Suppressor macrophage (primary cell): ENCODE measurements around the gene SMURF1.
"Not testable (repeated sequence)": the region's sequence is repeated elsewhere in the genome, so short reads cannot be mapped to it uniquely, and the experiment has no call there.

Source experiments
- DNase-seq, 4 experiments: peaks; one replicate each; pipeline ENCODE4 v3.0.0-alpha.2; 2020 to 2022

Gene SMURF1

DNA sequence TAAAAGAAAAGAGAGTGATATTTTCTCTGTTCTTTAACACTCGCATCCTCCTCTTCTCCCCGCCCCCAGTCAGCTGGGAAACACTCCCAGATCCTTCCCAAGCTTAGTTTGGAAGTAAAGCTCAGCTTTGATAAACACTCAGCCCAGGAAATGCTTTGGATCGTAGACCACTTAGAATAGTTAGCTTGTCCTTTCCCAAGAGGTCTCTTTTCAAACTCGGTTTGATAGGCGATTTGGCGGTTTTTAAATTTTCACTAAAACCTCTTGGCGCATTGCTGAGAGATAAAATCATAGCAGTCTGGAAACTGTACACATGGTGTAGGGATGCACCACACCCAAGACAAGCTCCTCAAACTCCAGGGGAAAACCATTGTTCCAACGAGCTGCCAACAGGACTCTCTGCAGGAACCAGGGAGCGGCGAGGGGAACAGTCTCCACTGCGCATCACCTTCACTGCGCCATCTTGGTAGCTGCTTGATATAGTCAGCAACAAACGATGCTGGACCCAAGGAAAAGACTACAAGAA, 22.3 kb downstream of the SMURF1 start:
- no peak for DNase-seq

DNA sequence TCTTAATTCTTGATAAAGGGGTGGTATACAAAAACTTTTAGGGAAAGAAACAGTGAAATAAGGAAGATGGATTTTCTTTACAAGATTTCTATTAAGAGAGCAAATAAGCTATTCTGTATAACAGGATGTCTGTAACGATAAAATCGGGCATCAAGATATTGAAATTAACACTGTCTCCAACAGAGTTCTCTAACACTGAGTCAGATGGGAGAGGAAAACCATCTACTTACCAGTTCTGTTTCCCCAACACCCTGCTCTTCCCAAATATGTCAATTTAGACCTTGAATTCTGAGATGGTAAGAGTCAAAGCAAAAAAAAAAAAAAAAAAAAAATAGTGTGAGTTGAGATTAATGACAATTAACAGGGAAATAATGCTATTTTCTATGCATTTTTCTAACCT, 23.0 kb downstream of the SMURF1 start:
- no peak for DNase-seq

GRCh38 chr7:99120501-99120900, 23.4 kb downstream of the SMURF1 start:
- peak; percentile 54 to 92 (median 82) for DNase-seq

- DNase-seq: no peak
These were observed 25.8 kb downstream of the SMURF1 start for GRCh38 chr7:99118077-99118476.

GRCh38 chr7:99116144-99116543, 27.8 kb downstream of the SMURF1 start:
- peak in 2 of 4 experiments; percentile 49 to 55 for DNase-seq

DNA sequence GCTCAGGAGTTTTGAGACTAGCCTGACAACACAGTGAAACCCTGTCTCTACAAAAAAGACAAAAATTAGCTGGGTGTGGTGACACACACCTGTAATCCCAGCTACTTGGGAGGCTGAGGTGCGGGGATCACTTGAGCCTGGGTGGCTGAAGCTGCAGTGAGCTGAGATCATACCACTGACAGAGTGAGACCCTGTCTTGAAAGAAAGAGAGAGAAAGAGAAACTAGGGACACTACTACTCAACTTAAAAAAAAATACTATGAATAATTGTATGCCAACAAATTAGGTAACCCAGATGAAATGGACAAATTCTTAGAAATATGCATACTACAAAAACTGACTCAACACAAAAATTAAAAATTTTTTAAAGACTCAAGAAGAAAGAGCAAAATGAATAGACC, 28.5 kb downstream of the SMURF1 start:
- DNase-seq: no peak

GRCh38 chr7:99112979-99113378, 30.9 kb downstream of the SMURF1 start:
- no peak for DNase-seq

GRCh38 chr7:99112097-99112496, 31.8 kb downstream of the SMURF1 start:
- no peak for DNase-seq

DNA sequence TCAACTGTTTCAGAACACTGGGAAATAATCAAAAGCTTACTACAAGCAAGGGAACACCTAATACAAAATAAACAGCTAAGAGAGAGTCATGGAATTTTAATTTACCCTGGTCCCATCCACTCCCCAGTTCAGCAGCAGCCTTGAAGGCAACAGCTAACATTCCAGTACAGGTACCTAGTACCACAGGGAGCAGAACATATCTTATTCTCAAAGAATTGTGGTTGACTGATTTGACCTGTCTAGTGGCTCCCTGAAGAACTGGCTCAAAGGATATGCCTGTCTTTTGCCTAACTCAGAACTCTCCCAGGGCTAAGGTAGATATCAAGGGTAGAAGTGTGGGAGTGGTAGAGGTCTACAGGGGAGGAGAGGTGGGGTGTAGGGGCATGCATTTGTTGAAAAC, 32.3 kb downstream of the SMURF1 start:
- no peak for DNase-seq

GRCh38 chr7:99109108-99110051, 34.5 kb downstream of the SMURF1 start:
- peak in 1 of 4 experiments; percentile 12 for DNase-seq

DNA sequence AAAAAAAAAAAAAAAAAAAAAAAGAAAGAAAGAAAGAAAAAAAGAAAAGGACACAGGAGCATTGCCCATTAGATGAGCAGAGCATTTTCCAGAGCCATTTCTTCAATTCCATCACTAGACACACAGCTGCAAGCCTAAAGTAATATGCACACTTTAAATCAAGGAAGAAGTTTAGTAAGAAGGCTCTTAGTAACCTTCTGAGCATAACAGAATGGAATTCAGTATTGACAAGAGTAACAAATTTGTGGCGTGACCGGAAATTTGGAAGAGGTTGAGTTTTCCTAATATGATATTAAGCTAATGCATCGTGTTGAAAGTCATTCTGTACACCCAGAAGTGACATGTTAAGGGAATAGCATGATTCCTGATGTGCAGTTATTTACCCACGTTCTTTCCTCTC, 35.3 kb downstream of the SMURF1 start:
- DNase-seq: no peak

- no peak for DNase-seq
These were observed 37.1 kb downstream of the SMURF1 start for GRCh38 chr7:99106821-99107241.

GRCh38 chr7:99106411-99106810, 37.5 kb downstream of the SMURF1 start:
- no peak for DNase-seq

DNA sequence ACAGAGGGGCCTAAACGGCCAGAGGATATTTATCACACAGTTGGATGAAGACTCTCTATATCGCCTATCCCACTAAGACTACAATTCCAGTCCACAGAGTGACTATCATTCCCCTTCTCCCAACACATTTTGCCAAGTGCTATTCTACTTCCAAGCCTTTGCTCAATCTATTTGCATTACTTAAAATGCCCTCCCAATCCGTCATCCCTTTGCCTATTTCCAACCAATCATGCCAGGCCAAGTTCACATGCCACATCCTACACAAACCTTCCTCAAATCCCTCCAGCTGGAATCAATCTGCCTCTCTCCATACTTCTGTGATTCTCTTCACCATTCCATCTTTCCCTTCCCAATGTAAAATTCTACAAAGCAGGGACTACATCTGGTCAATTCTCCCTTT, 38.2 kb downstream of the SMURF1 start:
- no peak for DNase-seq

- DNase-seq: no peak
These were observed 39.3 kb downstream of the SMURF1 start for GRCh38 chr7:99104631-99105030.

DNA sequence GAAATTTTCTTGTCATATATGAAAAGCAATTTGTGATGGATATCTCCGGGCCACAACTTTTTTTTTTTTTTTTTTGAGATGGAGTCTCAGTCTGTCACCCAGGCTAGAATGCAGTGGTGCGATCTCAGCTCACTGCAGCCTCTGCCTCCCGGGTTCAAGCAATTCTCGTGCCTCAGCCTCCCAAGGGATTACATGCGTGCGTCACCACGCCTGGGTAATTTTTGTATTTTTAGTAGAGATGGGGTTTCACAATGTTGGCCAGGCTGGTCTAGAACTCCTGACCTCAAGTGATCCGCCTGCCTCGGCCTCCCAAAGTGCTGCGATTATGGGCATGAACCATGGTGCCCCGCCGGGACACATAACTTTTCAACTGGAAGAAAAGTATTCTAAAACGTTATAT, 40.1 kb downstream of the SMURF1 start:
- not testable (repeated sequence) for DNase-seq

DNA sequence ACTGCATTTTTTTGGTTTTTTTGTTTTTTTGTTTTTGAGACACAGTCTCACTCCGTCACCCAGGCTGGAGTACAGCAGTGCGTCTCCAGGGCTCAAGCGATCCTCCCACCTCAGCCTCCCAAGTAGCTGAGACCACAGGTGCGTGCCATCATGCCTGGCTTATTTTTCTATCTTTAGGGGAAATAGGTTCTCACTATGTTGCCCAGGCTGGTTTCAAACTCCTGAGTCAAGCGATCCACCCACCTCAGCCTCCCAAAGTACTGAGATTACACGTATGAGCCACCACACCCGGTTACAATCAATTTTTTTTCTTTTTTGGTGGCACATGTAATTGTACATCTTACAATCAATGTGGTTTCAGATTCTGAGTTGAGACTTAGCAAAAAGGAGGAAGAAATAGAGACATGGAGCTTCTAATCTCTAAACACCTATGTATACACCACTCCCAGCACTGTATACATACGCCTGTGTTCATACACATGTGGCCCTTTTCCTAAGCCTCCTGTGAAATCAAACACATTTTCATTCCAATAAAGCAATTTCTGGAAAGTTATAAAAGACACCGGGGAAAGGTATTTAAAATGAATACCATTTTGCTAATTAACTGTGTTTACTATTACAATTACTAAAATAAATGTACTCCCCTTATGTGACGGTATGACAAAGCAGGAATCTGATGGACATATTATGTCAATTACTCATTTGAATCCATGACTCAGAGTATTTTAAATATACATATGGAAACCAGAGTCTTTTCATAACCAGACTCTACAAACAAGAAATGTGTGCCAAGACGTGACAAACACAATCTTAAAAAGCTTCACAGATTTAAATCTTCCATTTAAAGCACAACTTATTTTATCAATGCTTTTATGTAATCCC, 40.9 kb downstream of the SMURF1 start:
- no peak for DNase-seq

DNA sequence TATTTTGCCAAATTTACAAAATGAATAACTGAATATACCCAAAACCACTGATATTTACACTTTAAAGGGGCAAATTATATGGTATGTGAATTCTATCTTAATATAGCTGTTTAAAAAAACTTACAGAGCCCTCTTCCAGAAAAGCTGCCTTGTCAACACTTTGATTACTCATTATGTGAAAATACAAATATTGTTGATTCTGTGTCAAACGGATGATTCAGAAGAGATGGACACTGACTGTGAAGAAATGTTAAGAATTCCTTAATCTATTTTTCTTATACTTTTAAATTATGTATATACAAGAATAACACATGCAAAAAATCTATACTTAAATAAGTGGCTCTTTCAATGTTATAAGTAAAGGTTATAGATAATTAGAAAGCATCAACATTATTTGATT, 41.5 kb downstream of the SMURF1 start:
- DNase-seq: no peak

DNA sequence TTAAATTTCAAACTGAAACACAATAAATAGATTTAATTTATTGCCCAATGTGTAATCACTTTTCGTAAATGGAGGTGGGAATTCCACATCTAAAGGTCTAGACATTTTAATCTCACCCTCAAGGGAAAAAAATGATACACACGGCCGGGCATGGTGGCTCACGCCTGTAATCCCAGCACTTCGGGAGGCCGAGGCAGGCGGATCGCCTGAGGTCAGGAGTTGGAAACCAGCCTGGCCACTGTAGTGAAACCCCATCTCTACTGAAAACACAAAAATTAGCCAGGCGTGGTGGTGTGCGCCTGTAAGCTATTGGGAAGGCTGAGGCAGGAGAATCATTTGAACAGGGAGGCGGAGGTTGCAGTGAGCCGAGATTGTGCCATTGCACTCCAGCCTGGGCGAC, 42.4 kb downstream of the SMURF1 start:
- not testable (repeated sequence) for DNase-seq

- DNase-seq: no peak
These were observed 44.3 kb downstream of the SMURF1 start for GRCh38 chr7:99099499-99100077.

DNA sequence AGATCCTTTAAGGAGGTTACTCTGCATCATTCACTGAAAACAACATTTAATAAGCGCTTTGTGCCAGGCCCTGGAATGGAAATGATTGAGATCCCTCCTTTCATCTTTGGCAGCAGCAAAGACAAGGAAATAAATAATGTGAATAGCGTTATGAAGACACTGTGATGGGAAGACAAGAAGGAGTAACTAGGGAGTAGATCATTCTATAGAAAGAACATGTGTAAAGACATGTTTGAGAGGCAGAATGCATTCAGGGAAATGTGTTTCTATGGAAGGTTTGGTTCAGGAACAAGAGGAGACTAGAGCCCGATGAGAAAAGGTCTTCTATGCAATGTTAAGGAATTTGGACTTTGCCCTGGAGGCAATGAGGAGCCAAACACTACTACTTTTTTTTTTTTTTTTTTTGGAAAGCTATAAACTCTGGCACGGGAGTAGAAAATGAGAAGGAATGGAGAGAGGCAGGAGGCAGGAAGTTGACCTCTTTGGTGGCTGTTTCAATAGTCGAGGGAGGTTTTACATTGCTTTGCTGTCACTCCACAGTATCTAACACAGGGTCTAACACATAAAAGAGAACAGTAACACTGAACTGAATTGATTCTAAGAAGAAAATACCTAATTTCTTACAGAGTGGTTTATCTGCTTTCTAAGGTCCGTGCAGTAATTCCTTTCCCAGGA, 44.9 kb downstream of the SMURF1 start:
- DNase-seq: no peak

GRCh38 chr7:99098286-99098823, 45.6 kb downstream of the SMURF1 start:
- DNase-seq: no peak
